Activated CD4-positive, alpha-beta T cell treated with anti-CD3 and anti-CD28 coated beads for 36 hours (primary cell): ENCODE data around the gene KIF18B. TPM values are rescaled to one million over a fixed set of nuclear protein-coding genes. Genes with fewer than 3 reads are reported as not detected.

Experiments used
- ATAC-seq: fragments of 200-7000 bp; cut with Tn5 transposase; one replicate; pipeline ENCODE4 v1.10.0; 2021; ENCODE audit warnings: mild to moderate bottlenecking, moderate library complexity
- CTCF ChIA-PET: fragments of 350-600 bp; sonication (Branson Sonifier 250); formaldehyde crosslinking; loops from one replicate; lab custom pipeline; 2021; ENCODE audit warnings: antibody characterized with exemption; lab: Charles Lee
- POLR2A ChIA-PET: fragments of 350-600 bp; sonication (Branson Sonifier 250); formaldehyde crosslinking; loops from one replicate; lab custom pipeline; 2021; ENCODE audit warnings: antibody characterized with exemption, inconsistent platforms; lab: Charles Lee
- DNase-seq: peaks from one replicate; pipeline ENCODE4 v3.0.0-alpha.2; 2020
- H3K27ac Mint-ChIP-seq: one replicate; pipeline ENCODE4 v1.8.0; 2021; ENCODE audit warnings: mixed read lengths
- H3K27me3 Mint-ChIP-seq: one replicate; pipeline ENCODE4 v1.8.0; 2021; ENCODE audit warnings: mixed read lengths
- H3K36me3 Mint-ChIP-seq: one replicate; pipeline ENCODE4 v1.8.0; 2021; ENCODE audit warnings: low read depth, mixed read lengths
- H3K4me1 Mint-ChIP-seq: one replicate; pipeline ENCODE4 v1.8.0; 2021; ENCODE audit warnings: mixed read lengths
- H3K4me3 Mint-ChIP-seq: one replicate; pipeline ENCODE4 v1.8.0; 2021; ENCODE audit warnings: mild to moderate bottlenecking, moderate library complexity, mixed read lengths
- H3K9me3 Mint-ChIP-seq: one replicate; pipeline ENCODE4 v1.8.0; 2021; ENCODE audit warnings: low read depth, mixed read lengths
- intact Hi-C, 2 experiments: fragments of 100-400 bp; cut with DNase I in 1 of 2; cut with micrococcal nuclease in 1 of 2; formaldehyde crosslinking; loops; one replicate each; pipeline versions ENCODE4 v1.14.2 to v1.15.1; 2022 to 2024; cut with DNase I, micrococcal nuclease
- total RNA-seq, 2 experiments: library from RNA; stranded (reverse); gene quantifications; one replicate each; pipeline ENCODE4 v1.2.3, GENCODE V29; 2021

The KIF18B gene
- total RNA-seq, 2 experiments from 2014 or later, result 38.9 to 48.7 TPM

GRCh38 chr17:44926821-44927525 is 20.6 kb downstream of the KIF18B start:
- Mint-ChIP-seq H3K9me3 (no peaks in the 10 kb centered on the region), H3K4me3 (no peak overlapping the region), H3K27ac (no peak overlapping the region), H3K36me3 (peaks cover 33% of the 10 kb centered on the region), H3K4me1 (no peaks in the 10 kb centered on the region), H3K27me3 (no peaks in the 10 kb centered on the region)
- DNase-seq, result peak; percentile 3
- POLR2A ChIA-PET, result no interaction called here
- CTCF ChIA-PET, result interaction anchor here (0.7 to 1.0 kb wide), 2 partner anchors 16 to 52 kb away, joined by 3 read pairs; no protein-coding TSS in a partner anchor
- ATAC-seq, result no peak
- intact Hi-C loops, result loop anchor here in 1 of 2 experiments (10.0 kb wide), 1 partner anchor 268 kb away; no protein-coding TSS in a partner anchor

GRCh38 chr17:44925731-44926697 is 21.6 kb downstream of the KIF18B start:
- intact Hi-C loops, result loop anchor here in 1 of 2 experiments (10.0 kb wide), 1 partner anchor 269 kb away; no protein-coding TSS in a partner anchor
- DNase-seq (peak; percentile 4), ATAC-seq (no peak)
- H3K4me3 Mint-ChIP-seq, result no peak overlapping the region
- H3K9me3 Mint-ChIP-seq, result no peaks in the 10 kb centered on the region
- no peak overlapping the region for H3K27ac Mint-ChIP-seq
- ChIA-PET CTCF (interaction anchor here (0.6 to 1.0 kb wide), 2 partner anchors 15 to 174 kb away, joined by 3 read pairs; no protein-coding TSS in a partner anchor), POLR2A (no interaction called here)
- peaks cover 4% of the 10 kb centered on the region for H3K27me3 Mint-ChIP-seq
- H3K4me1 Mint-ChIP-seq, result no peaks in the 10 kb centered on the region
- H3K36me3 Mint-ChIP-seq, result peaks cover 30% of the 10 kb centered on the region

DNA sequence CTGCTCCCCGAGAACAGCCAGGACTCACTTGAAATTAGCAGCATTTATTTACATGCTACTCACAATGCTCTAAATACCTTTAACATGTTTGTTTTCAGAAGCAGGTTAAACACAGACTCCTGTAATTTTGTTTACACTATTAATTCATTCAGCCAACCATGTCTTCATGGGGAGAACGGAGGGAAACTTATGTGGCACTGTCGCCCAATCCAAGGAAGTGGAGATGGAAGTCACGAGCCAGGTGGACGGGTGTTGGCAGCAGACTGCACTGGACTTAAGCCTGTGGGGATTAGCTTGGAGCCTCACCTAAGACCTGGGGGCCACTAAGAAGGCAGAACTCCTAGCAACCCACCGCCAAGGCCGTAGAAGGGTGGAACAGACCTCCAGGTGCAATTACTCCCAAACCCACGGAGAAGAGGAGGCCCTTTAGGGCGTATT is 23.4 kb downstream of the KIF18B start:
- intact Hi-C loops, result loop anchor here (5.0 to 10.0 kb wide), 2 partner anchors 208 to 271 kb away; partner anchors contain the start of gene PLCD3 (in 1 of the 2)
- no peak for ATAC-seq
- no peak overlapping the region for H3K27ac Mint-ChIP-seq
- peaks cover 7% of the 10 kb centered on the region for H3K27me3 Mint-ChIP-seq
- CTCF ChIA-PET, result interaction anchor here (1.8 kb wide), 1 partner anchor 211 kb away, joined by 4 read pairs; the partner anchor contains the start of gene ACBD4
- peaks cover 21% of the 10 kb centered on the region for H3K36me3 Mint-ChIP-seq
- H3K4me3 Mint-ChIP-seq, result no peak overlapping the region
- DNase-seq, result no peak
- no peaks in the 10 kb centered on the region for H3K4me1 Mint-ChIP-seq
- H3K9me3 Mint-ChIP-seq, result no peaks in the 10 kb centered on the region
- POLR2A ChIA-PET, result no interaction called here

DNA sequence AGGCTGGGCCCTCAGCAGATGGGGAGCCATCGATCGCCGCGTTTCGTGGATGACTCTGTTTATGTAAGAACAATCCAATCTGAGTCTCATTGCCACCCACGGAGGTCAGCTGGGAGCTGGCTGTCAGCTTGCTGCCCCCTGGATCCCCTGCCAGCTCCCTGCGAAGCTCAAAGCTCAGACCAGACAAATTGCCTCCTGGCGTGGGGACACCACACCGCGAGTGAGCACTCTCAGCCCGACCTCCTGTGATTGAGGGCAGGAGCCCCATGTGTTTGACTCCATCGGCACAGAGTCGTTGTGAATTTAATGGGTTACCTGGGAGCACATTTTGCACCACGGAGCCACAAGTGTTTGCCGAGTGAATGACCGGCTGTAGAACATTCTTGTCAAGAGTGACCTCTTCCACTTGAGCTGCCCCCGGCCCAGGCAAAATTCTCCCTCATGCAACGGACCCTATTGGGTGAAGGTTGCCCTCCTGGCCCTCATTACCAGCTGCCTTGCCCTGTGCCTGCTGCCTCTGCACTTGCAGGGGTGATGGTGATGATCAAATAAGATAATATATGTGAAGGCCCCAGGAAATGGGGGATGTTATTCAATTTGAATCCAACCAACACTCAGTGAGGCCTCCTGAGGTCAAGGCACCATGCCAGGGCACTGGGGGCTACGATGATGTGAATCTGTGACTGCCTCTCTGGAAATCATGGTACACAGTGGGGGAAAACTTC is 24.7 kb downstream of the KIF18B start:
- H3K9me3 Mint-ChIP-seq, result no peaks in the 10 kb centered on the region
- ATAC-seq (no peak), DNase-seq (peak; percentile 0)
- intact Hi-C loops, result loop anchor here (5.0 to 10.0 kb wide), 2 partner anchors 209 to 272 kb away; partner anchors contain the start of gene PLCD3 (in 1 of the 2)
- no peak overlapping the region for H3K4me3 Mint-ChIP-seq
- ChIA-PET CTCF (interaction anchor here (0.6 to 6.2 kb wide), 3 partner anchors 31 to 213 kb away, joined by 3 to 84 read pairs (median 4); partner anchors contain the start of gene ACBD4), POLR2A (no interaction called here)
- peaks cover 7% of the 10 kb centered on the region for H3K27me3 Mint-ChIP-seq
- no peaks in the 10 kb centered on the region for H3K4me1 Mint-ChIP-seq
- no peak overlapping the region for H3K27ac Mint-ChIP-seq
- H3K36me3 Mint-ChIP-seq, result peaks cover 12% of the 10 kb centered on the region

- no peaks in the 10 kb centered on the region for H3K4me1 Mint-ChIP-seq
- CTCF ChIA-PET, result interaction anchor here (0.6 to 6.2 kb wide), 5 partner anchors 24 to 213 kb away, joined by 3 to 84 read pairs (median 4); partner anchors contain the start of gene ACBD4
- intact Hi-C loops, result loop anchor here (5.0 to 10.0 kb wide), 2 partner anchors 210 to 273 kb away; partner anchors contain the start of gene PLCD3 (in 1 of the 2)
- H3K27ac Mint-ChIP-seq, result no peak overlapping the region
- H3K36me3 Mint-ChIP-seq, result peaks cover 8% of the 10 kb centered on the region
- H3K9me3 Mint-ChIP-seq, result no peaks in the 10 kb centered on the region
- no peak overlapping the region for H3K4me3 Mint-ChIP-seq
- ATAC-seq (no peak), DNase-seq (no peak)
- POLR2A ChIA-PET, result interaction anchor here (0.5 kb wide), 1 partner anchor 23 kb away, joined by 3 read pairs; the partner anchor contains the start of gene EFTUD2
- H3K27me3 Mint-ChIP-seq, result peaks cover 7% of the 10 kb centered on the region
Measured at GRCh38 chr17:44922136-44922535, 25.4 kb downstream of the KIF18B start.

- H3K4me1 Mint-ChIP-seq, result no peaks in the 10 kb centered on the region
- intact Hi-C loops, result loop anchor here (2.0 to 10.0 kb wide), 3 partner anchors 211 to 273 kb away; partner anchors contain the start of gene PLCD3 (in 2 of the 2)
- POLR2A ChIA-PET, result no interaction called here
- H3K27ac Mint-ChIP-seq, result no peak overlapping the region
- DNase-seq (no peak), ATAC-seq (no peak)
- H3K4me3 Mint-ChIP-seq, result no peak overlapping the region
- H3K36me3 Mint-ChIP-seq, result peaks cover 5% of the 10 kb centered on the region
- H3K9me3 Mint-ChIP-seq, result no peaks in the 10 kb centered on the region
- peaks cover 8% of the 10 kb centered on the region for H3K27me3 Mint-ChIP-seq
- CTCF ChIA-PET, result interaction anchor here (0.6 to 6.2 kb wide), 10 partner anchors 17 to 280 kb away, joined by 3 to 84 read pairs (median 4); no protein-coding TSS in a partner anchor
Measured at GRCh38 chr17:44921122-44921882, 26.3 kb downstream of the KIF18B start.

DNA sequence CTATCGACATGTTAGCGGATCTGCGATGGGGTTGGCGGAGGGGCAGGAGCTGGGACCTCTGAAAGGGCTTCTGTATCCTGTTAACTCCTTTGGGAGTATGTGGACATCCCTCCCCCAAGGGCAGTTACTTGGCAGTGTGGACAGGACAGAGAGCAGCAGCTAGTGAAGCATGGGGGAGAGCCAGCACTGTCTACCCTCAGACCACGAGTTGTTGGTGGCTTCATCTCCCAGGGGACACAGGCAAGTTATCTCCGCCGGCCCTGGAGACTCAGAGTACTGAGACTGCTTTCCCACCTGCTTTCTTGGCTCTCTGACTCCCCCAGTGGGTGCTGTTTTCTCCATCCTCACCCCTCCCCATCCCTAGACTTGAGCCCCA is 27.0 kb downstream of the KIF18B start:
- intact Hi-C loops, result loop anchor here (1.0 to 10.0 kb wide), 6 partner anchors 99 to 274 kb away; partner anchors contain the start of gene PLCD3 (in 2 of the 2)
- Mint-ChIP-seq H3K27ac (no peak overlapping the region), H3K9me3 (no peaks in the 10 kb centered on the region), H3K4me1 (no peaks in the 10 kb centered on the region), H3K4me3 (no peak overlapping the region), H3K27me3 (peaks cover 9% of the 10 kb centered on the region), H3K36me3 (peaks cover under 1% of the 10 kb centered on the region)
- ChIA-PET POLR2A (interaction anchor here (0.6 to 1.1 kb wide), 3 partner anchors 22 to 326 kb away, joined by 3 to 5 read pairs (median 3); partner anchors contain the start of gene EFTUD2), CTCF (interaction anchor here (0.6 to 6.2 kb wide), 20 partner anchors 10 to 215 kb away, joined by 3 to 84 read pairs (median 4); partner anchors contain the start of gene ACBD4)
- ATAC-seq, result no peak
- no peak for DNase-seq

DNA sequence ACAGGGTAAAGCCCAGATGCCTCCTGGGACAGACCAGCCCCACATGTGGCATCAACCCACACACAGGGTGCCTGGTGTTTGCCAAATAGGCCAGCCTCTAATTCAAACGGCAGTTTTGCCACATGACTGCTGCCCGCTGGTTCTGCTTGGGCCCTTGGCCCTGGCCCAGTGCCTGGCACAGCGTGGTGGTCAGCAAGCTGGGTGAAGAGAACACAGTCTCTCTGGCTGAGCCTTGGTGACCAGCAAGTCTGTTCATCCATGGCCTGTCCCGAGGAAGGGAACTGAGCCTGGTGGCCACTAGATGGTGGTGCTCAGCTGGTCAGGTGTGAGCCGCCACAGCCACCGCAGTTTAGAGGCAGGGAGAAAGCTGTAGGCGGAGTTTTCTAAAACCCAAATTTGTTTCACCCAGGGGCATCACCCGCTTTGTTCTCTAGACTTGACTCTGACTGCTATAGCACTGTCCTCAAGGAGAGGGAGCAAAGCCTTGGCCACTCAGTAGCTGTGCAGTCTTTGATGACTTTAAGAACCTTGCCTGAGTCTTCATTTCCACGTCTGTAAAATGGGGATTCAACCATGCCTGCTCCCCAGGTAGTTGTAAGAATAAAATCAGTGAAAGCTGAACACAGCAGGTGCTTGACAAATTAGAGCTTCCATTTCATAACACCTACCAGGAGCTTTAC is 27.5 kb downstream of the KIF18B start:
- ChIA-PET CTCF (interaction anchor here (0.6 to 6.2 kb wide), 18 partner anchors 10 to 215 kb away, joined by 3 to 84 read pairs (median 4); partner anchors contain the start of gene ACBD4), POLR2A (interaction anchor here (0.6 to 1.1 kb wide), 3 partner anchors 21 to 327 kb away, joined by 3 to 5 read pairs (median 3); partner anchors contain the start of gene EFTUD2)
- DNase-seq (peak; percentile 85), ATAC-seq (peak; percentile 93)
- intact Hi-C loops, result loop anchor here (1.0 to 10.0 kb wide), 6 partner anchors 99 to 275 kb away; partner anchors contain the start of gene PLCD3 (in 2 of the 2)
- H3K27ac Mint-ChIP-seq, result no peak overlapping the region
- H3K27me3 Mint-ChIP-seq, result peaks cover 9% of the 10 kb centered on the region
- H3K9me3 Mint-ChIP-seq, result no peaks in the 10 kb centered on the region
- H3K36me3 Mint-ChIP-seq, result no peaks in the 10 kb centered on the region
- no peaks in the 10 kb centered on the region for H3K4me1 Mint-ChIP-seq
- no peak overlapping the region for H3K4me3 Mint-ChIP-seq

- DNase-seq (no peak), ATAC-seq (no peak)
- ChIA-PET POLR2A (interaction anchor here (1.1 kb wide), 1 partner anchor 101 kb away, joined by 5 read pairs; no protein-coding TSS in a partner anchor), CTCF (interaction anchor here (0.6 to 6.2 kb wide), 11 partner anchors 9 to 226 kb away, joined by 3 to 84 read pairs (median 5); partner anchors contain the start of gene ACBD4)
- Mint-ChIP-seq H3K9me3 (no peaks in the 10 kb centered on the region), H3K4me3 (no peak overlapping the region), H3K4me1 (no peaks in the 10 kb centered on the region), H3K27ac (no peak overlapping the region), H3K36me3 (no peaks in the 10 kb centered on the region), H3K27me3 (peaks cover 11% of the 10 kb centered on the region)
- intact Hi-C loops, result no loop called here
Measured at GRCh38 chr17:44919411-44919810, 28.2 kb downstream of the KIF18B start.
